Lower lobe of right lung (tissue), 2 donors: ENCODE measurements around the gene APOLD1. TPM values are rescaled to one million over a fixed set of nuclear protein-coding genes. Genes with fewer than 3 reads are reported as not detected.
"Not testable (repeated sequence)": the region's sequence is repeated elsewhere in the genome, so short reads cannot be mapped to it uniquely, and the experiment has no call there.

ENCODE experiments used
- ATAC-seq, 2 donors: fragments of 200-7000 bp; cut with Tn5 transposase; one replicate each; pipeline ENCODE4 v1.9.1; 2020 to 2022; ENCODE audit warnings: mild to moderate bottlenecking in 2 of 2, moderate library complexity in 2 of 2
- DNase-seq: peaks from one replicate; pipeline ENCODE4 v3.0.0-alpha.2; 2020
- H3K27ac ChIP-seq: fragments of 200-600 bp; one replicate; pipeline ENCODE4 v1.8.0; 2022
- H3K27me3 ChIP-seq: fragments of 200-600 bp; one replicate; pipeline ENCODE4 v1.8.0; 2022; ENCODE audit warnings: low read depth
- H3K36me3 ChIP-seq: fragments of 200-600 bp; one replicate; pipeline ENCODE4 v1.8.0; 2022; ENCODE audit warnings: mild to moderate bottlenecking
- H3K4me1 ChIP-seq: fragments of 200-600 bp; one replicate; pipeline ENCODE4 v1.8.0; 2022
- H3K4me3 ChIP-seq: fragments of 200-600 bp; one replicate; pipeline ENCODE4 v1.8.0; 2022; ENCODE audit warnings: mild to moderate bottlenecking
- H3K9me3 ChIP-seq: fragments of 200-600 bp; one replicate; pipeline ENCODE4 v1.8.0; 2022
- CTCF ChIP-seq: fragments of 200-600 bp; IDR thresholded peaks from one replicate; pipeline ENCODE4 v1.8.0; 2022; ENCODE audit warnings: antibody characterized with exemption, mild to moderate bottlenecking
- intact Hi-C: fragments of 100-400 bp; cut with DNase I; formaldehyde crosslinking; loops from one replicate; pipeline ENCODE4 v1.11.0; 2022
- long read RNA-seq: library from polyadenylated mRNA; unstranded; transcript quantifications from one replicate; pipeline ENCODE4 v2.0.0, GENCODE V29; 2021
- total RNA-seq: library from RNA; stranded (reverse); fragmentation: NEBNext Ultra II Directional; extraction: Animal tissue kit (Norgen Biotek cat#: 25700); gene quantifications from one replicate; pipeline ENCODE4 v1.2.1, GENCODE V29; 2021
- donor health status: DM: no; HTN: yes; CAD: no; lungs with severe emphysema.

APOLD1 gene
- total RNA-seq = 11.0 TPM
- long read RNA-seq, full-length matches to known transcripts = 7 of 19 reads
- long read RNA-seq, partial matches to known transcripts = 0 of 19 reads
- long read RNA-seq, other reads (novel, unspliced or antisense) = 12 of 19 reads

GRCh38 chr12:12784911-12785814, at the start of gene APOLD1:
Gene APOLD1, plus strand, starts transcription at chr12:12785659. Its CDS starts 33 bp downstream, at chr12:12785692.
- DNase-seq = no peak
- Histone ChIP-seq H3K36me3 (no peaks in the 10 kb centered on the region), H3K4me1 (peaks cover 28% of the 10 kb centered on the region), H3K27me3 (no peaks in the 10 kb centered on the region), H3K9me3 (no peaks in the 10 kb centered on the region), H3K4me3 (peak within 1 kb of the TSS; percentile 74), H3K27ac (peak within 1 kb of the TSS; percentile 89)
- intact Hi-C loops = no loop called here
- no peak for ATAC-seq
- TF ChIP-seq CTCF = no peak

GRCh38 chr12:12736759-12737676, 48.4 kb upstream of the APOLD1 start:
- H3K27ac ChIP-seq = peak overlapping the region; percentile 67
- peak; percentile 85 to 87 for ATAC-seq
- TF ChIP-seq CTCF = peak; percentile 69
- no peak for DNase-seq
- H3K9me3 ChIP-seq = no peaks in the 10 kb centered on the region
- no peaks in the 10 kb centered on the region for H3K36me3 ChIP-seq
- peak overlapping the region; percentile 16 for H3K4me3 ChIP-seq
- H3K4me1 ChIP-seq = peaks cover 31% of the 10 kb centered on the region
- no peaks in the 10 kb centered on the region for H3K27me3 ChIP-seq
- intact Hi-C loops = no loop called here

- H3K36me3 ChIP-seq, H3K9me3 ChIP-seq, H3K27ac ChIP-seq, H3K27me3 ChIP-seq, DNase-seq, H3K4me3 ChIP-seq, intact Hi-C loops, ATAC-seq: not testable (repeated sequence)
- H3K4me1 ChIP-seq = peaks cover 31% of the 10 kb centered on the region
Measured at GRCh38 chr12:12738152-12738551, 47.3 kb upstream of the APOLD1 start.

GRCh38 chr12:12741660-12742059, 43.8 kb upstream of the APOLD1 start:
- peaks cover 19% of the 10 kb centered on the region for H3K4me1 ChIP-seq
- intact Hi-C loops = no loop called here
- H3K36me3 ChIP-seq = no peaks in the 10 kb centered on the region
- peak in 1 of 2 donors; percentile 42 for ATAC-seq
- H3K9me3 ChIP-seq = no peaks in the 10 kb centered on the region
- TF ChIP-seq CTCF = no peak
- no peak for DNase-seq
- no peaks in the 10 kb centered on the region for H3K27me3 ChIP-seq
- no peak overlapping the region for H3K27ac ChIP-seq
- H3K4me3 ChIP-seq = no peak overlapping the region

- no peak for DNase-seq
- Histone ChIP-seq H3K27ac (no peak overlapping the region), H3K9me3 (no peaks in the 10 kb centered on the region), H3K4me3 (no peak overlapping the region), H3K36me3 (no peaks in the 10 kb centered on the region), H3K4me1 (peaks cover 10% of the 10 kb centered on the region), H3K27me3 (no peaks in the 10 kb centered on the region)
- no peak for ATAC-seq
- intact Hi-C loops = no loop called here
- no peak for TF ChIP-seq CTCF
Measured at GRCh38 chr12:12744546-12745305, 40.7 kb upstream of the APOLD1 start.
